IPS DF 6.9 (cell line): ENCODE measurements around the gene CAPN8.

Source experiments
- DNase-seq: peaks from one replicate; pipeline ENCODE4 v3.0.0-alpha.2; 2013; ENCODE audit warnings: low read depth, low spot score
- H3K27ac ChIP-seq: one replicate; pipeline ENCODE4 v1.5.1; 2013; ENCODE audit warnings: low read length, control low read depth
- H3K27me3 ChIP-seq: 2 replicates; pipeline ENCODE4 v1.6.1; 2013; ENCODE audit warnings: mild to moderate bottlenecking, low read length; ENCODE audit not compliant: control insufficient read depth, insufficient read depth
- H3K36me3 ChIP-seq: 2 replicates; pipeline ENCODE4 v1.6.1; 2013; ENCODE audit warnings: low read length; ENCODE audit not compliant: control insufficient read depth, insufficient read depth
- H3K4me1 ChIP-seq: 2 replicates; pipeline ENCODE4 v1.6.1; 2013; ENCODE audit warnings: low read length; ENCODE audit not compliant: control insufficient read depth, insufficient read depth
- H3K4me3 ChIP-seq: 2 replicates; pipeline ENCODE4 v1.5.1; 2013; ENCODE audit warnings: mild to moderate bottlenecking, low read length
- H3K9me3 ChIP-seq: 2 replicates; pipeline ENCODE4 v1.6.1; 2013; ENCODE audit warnings: low read length, inconsistent platforms; ENCODE audit not compliant: control insufficient read depth, insufficient read depth
- WGBS: extraction: QIAGEN DNeasy Blood & Tissue Kit; methylation state at CpG from one replicate; pipeline ENCODE4 v1.1.7; 2013; ENCODE audit warnings: mixed read lengths, missing lambda C conversion rate; ENCODE audit not compliant: insufficient read length, insufficient coverage; 5-methylcytosine and 5-hydroxymethylcytosine counted together

CAPN8 gene

GRCh38 chr1:223665592-223666312 is at the start of gene CAPN8:
CAPN8 (minus strand) TSS chr1:223665701; CDS start chr1:223665646, 55 bp downstream.
- no peaks in the 10 kb centered on the region for H3K4me1 ChIP-seq
- WGBS = no CpG with 5 or more reads among the region's 6 CpGs
- DNase-seq = no peak
- H3K36me3 ChIP-seq = no peaks in the 10 kb centered on the region
- no peak within 1 kb of the TSS for H3K4me3 ChIP-seq
- H3K9me3 ChIP-seq = no peaks in the 10 kb centered on the region
- no peak within 1 kb of the TSS for H3K27ac ChIP-seq
- H3K27me3 ChIP-seq = no peaks in the 10 kb centered on the region

GRCh38 chr1:223714849-223715603 is 49.5 kb upstream of the CAPN8 start:
- H3K36me3 ChIP-seq = no peaks in the 10 kb centered on the region
- peaks cover 3% of the 10 kb centered on the region for H3K4me1 ChIP-seq
- WGBS = no CpG with 5 or more reads among the region's 9 CpGs
- H3K4me3 ChIP-seq = no peak overlapping the region
- no peaks in the 10 kb centered on the region for H3K9me3 ChIP-seq
- no peak overlapping the region for H3K27ac ChIP-seq
- H3K27me3 ChIP-seq = peaks cover 15% of the 10 kb centered on the region; the same call in 1 of the 2 replicates
- no peak for DNase-seq

GRCh38 chr1:223714421-223714724 is 48.9 kb upstream of the CAPN8 start:
- WGBS = no CpG with 5 or more reads among the region's 2 CpGs
- Histone ChIP-seq H3K27me3 (peaks cover 15% of the 10 kb centered on the region; the same call in 1 of the 2 replicates), H3K4me3 (no peak overlapping the region), H3K4me1 (peaks cover 3% of the 10 kb centered on the region), H3K9me3 (no peaks in the 10 kb centered on the region), H3K36me3 (no peaks in the 10 kb centered on the region), H3K27ac (no peak overlapping the region)
- DNase-seq = no peak

- no CpG with 5 or more reads among the region's 7 CpGs for WGBS
- Histone ChIP-seq H3K4me1 (peaks cover 3% of the 10 kb centered on the region), H3K9me3 (no peaks in the 10 kb centered on the region), H3K36me3 (no peaks in the 10 kb centered on the region), H3K27ac (no peak overlapping the region), H3K27me3 (peaks cover 15% of the 10 kb centered on the region; the same call in 1 of the 2 replicates), H3K4me3 (no peak overlapping the region)
- no peak for DNase-seq
Measured at GRCh38 chr1:223713546-223714420, 48.3 kb upstream of the CAPN8 start.

GRCh38 chr1:223712850-223713474 is 47.5 kb upstream of the CAPN8 start:
- Histone ChIP-seq H3K27me3 (peaks cover 15% of the 10 kb centered on the region; the same call in 1 of the 2 replicates), H3K4me3 (peak overlapping the region; percentile 68; the same call in 1 of the 2 replicates), H3K4me1 (peaks cover 2% of the 10 kb centered on the region), H3K27ac (no peak overlapping the region), H3K9me3 (no peaks in the 10 kb centered on the region), H3K36me3 (no peaks in the 10 kb centered on the region)
- no peak for DNase-seq
- WGBS = no CpG with 5 or more reads among the region's 40 CpGs

GRCh38 chr1:223712194-223712849 is 46.8 kb upstream of the CAPN8 start, which contains the start of gene CAPN2:
CAPN2 (plus strand) TSS chr1:223712539; CDS start chr1:223712641, 102 bp downstream.
- H3K27me3 ChIP-seq = peaks cover 15% of the 10 kb centered on the region; the same call in 1 of the 2 replicates

GRCh38 chr1:223711747-223712193 is 46.3 kb upstream of the CAPN8 start:
- no peak overlapping the region for H3K27ac ChIP-seq
- no CpG with 5 or more reads among the region's 15 CpGs for WGBS
- no peaks in the 10 kb centered on the region for H3K36me3 ChIP-seq
- DNase-seq = no peak
- H3K4me3 ChIP-seq = peak overlapping the region; percentile 68; the same call in 1 of the 2 replicates
- H3K27me3 ChIP-seq = peaks cover 15% of the 10 kb centered on the region; the same call in 1 of the 2 replicates
- H3K4me1 ChIP-seq = peaks cover 2% of the 10 kb centered on the region
- H3K9me3 ChIP-seq = no peaks in the 10 kb centered on the region

More at GRCh38 chr1:223712194-223712849, 46.8 kb upstream of the CAPN8 start, which contains the start of gene CAPN2:
- no peak within 1 kb of the TSS for H3K27ac ChIP-seq
- H3K4me1 ChIP-seq = peaks cover 2% of the 10 kb centered on the region
- no CpG with 5 or more reads among the region's 74 CpGs for WGBS
- H3K4me3 ChIP-seq = peak within 1 kb of the TSS; percentile 68; the same call in 1 of the 2 replicates
- DNase-seq = no peak
- no peaks in the 10 kb centered on the region for H3K9me3 ChIP-seq
- H3K36me3 ChIP-seq = no peaks in the 10 kb centered on the region

GRCh38 chr1:223711173-223711572 is 45.7 kb upstream of the CAPN8 start:
- Histone ChIP-seq H3K9me3 (no peaks in the 10 kb centered on the region), H3K27ac (no peak overlapping the region), H3K27me3 (peaks cover 15% of the 10 kb centered on the region; the same call in 1 of the 2 replicates), H3K4me1 (peaks cover 2% of the 10 kb centered on the region), H3K36me3 (no peaks in the 10 kb centered on the region), H3K4me3 (no peak overlapping the region)
- no CpG with 5 or more reads among the region's 1 CpG for WGBS
- no peak for DNase-seq
